Measurements from ENCODE around the gene CCDC18.

Gene CCDC18

GRCh38 chr1:93304716-93305138, 124.2 kb downstream of the CCDC18 start:
- Histone ChIP-seq H3K27ac (ENCODE audit: low read depth, low read length) (no peak overlapping the region), H2AFZ (ENCODE audit: low read length, unreplicated experiment) (no peak overlapping the region), H3K4me1 (ENCODE audit: control insufficient read depth, insufficient read depth, low read length, unreplicated experiment) (peaks cover 3% of the 10 kb centered on the region), H3K36me3 (ENCODE audit: insufficient read depth, low read length) (no peaks in the 10 kb centered on the region), H3K27me3 (ENCODE audit: insufficient read depth, low read length) (no peaks in the 10 kb centered on the region), H3K4me3 (ENCODE audit: low read depth, low read length) (no peak overlapping the region), H3K79me2 (ENCODE audit: control insufficient read depth, insufficient read depth, low read length, unreplicated experiment) (no peaks in the 10 kb centered on the region)

GRCh38 chr1:93306920-93307319, 126.4 kb downstream of the CCDC18 start:
- Histone ChIP-seq H3K79me2 (ENCODE audit: control insufficient read depth, insufficient read depth, low read length, unreplicated experiment) (no peaks in the 10 kb centered on the region), H3K4me1 (ENCODE audit: control insufficient read depth, insufficient read depth, low read length, unreplicated experiment) (peaks cover 3% of the 10 kb centered on the region), H3K27me3 (ENCODE audit: insufficient read depth, low read length) (no peaks in the 10 kb centered on the region), H2AFZ (ENCODE audit: low read length, unreplicated experiment) (no peak overlapping the region), H3K36me3 (ENCODE audit: insufficient read depth, low read length) (no peaks in the 10 kb centered on the region), H3K4me3 (ENCODE audit: low read depth, low read length) (no peak overlapping the region), H3K27ac (ENCODE audit: low read depth, low read length) (no peak overlapping the region)

- Histone ChIP-seq H3K36me3 (ENCODE audit: insufficient read depth, low read length) (no peaks in the 10 kb centered on the region), H3K27me3 (ENCODE audit: insufficient read depth, low read length) (no peaks in the 10 kb centered on the region), H3K4me3 (ENCODE audit: low read depth, low read length) (no peak overlapping the region), H2AFZ (ENCODE audit: low read length, unreplicated experiment) (no peak overlapping the region), H3K27ac (ENCODE audit: low read depth, low read length) (no peak overlapping the region), H3K4me1 (ENCODE audit: control insufficient read depth, insufficient read depth, low read length, unreplicated experiment) (no peaks in the 10 kb centered on the region), H3K79me2 (ENCODE audit: control insufficient read depth, insufficient read depth, low read length, unreplicated experiment) (no peaks in the 10 kb centered on the region)
These were observed 132.5 kb downstream of the CCDC18 start for GRCh38 chr1:93313026-93313425.

GRCh38 chr1:93317207-93317606, 136.7 kb downstream of the CCDC18 start:
- Histone ChIP-seq H3K79me2 (ENCODE audit: control insufficient read depth, insufficient read depth, low read length, unreplicated experiment) (no peaks in the 10 kb centered on the region), H3K27me3 (ENCODE audit: insufficient read depth, low read length) (no peaks in the 10 kb centered on the region), H3K4me3 (ENCODE audit: low read depth, low read length) (no peak overlapping the region), H3K27ac (ENCODE audit: low read depth, low read length) (no peak overlapping the region), H2AFZ (ENCODE audit: low read length, unreplicated experiment) (no peak overlapping the region), H3K4me1 (ENCODE audit: control insufficient read depth, insufficient read depth, low read length, unreplicated experiment) (no peaks in the 10 kb centered on the region), H3K36me3 (ENCODE audit: insufficient read depth, low read length) (no peaks in the 10 kb centered on the region)

GRCh38 chr1:93317943-93318342, 137.4 kb downstream of the CCDC18 start:
- no peaks in the 10 kb centered on the region for H3K27me3 ChIP-seq (ENCODE audit: insufficient read depth, low read length)
- no peak overlapping the region for H3K4me3 ChIP-seq (ENCODE audit: low read depth, low read length)
- no peaks in the 10 kb centered on the region for H3K79me2 ChIP-seq (ENCODE audit: control insufficient read depth, insufficient read depth, low read length, unreplicated experiment)
- H3K4me1 ChIP-seq (ENCODE audit: control insufficient read depth, insufficient read depth, low read length, unreplicated experiment): no peaks in the 10 kb centered on the region
- no peak overlapping the region for H3K27ac ChIP-seq (ENCODE audit: low read depth, low read length)
- H2AFZ ChIP-seq (ENCODE audit: low read length, unreplicated experiment): no peak overlapping the region
- H3K36me3 ChIP-seq (ENCODE audit: insufficient read depth, low read length): no peaks in the 10 kb centered on the region

GRCh38 chr1:93321720-93322119, 141.2 kb downstream of the CCDC18 start:
- Histone ChIP-seq H3K27me3 (ENCODE audit: insufficient read depth, low read length) (no peaks in the 10 kb centered on the region), H3K4me3 (ENCODE audit: low read depth, low read length) (no peak overlapping the region), H3K79me2 (ENCODE audit: control insufficient read depth, insufficient read depth, low read length, unreplicated experiment) (no peaks in the 10 kb centered on the region), H3K36me3 (ENCODE audit: insufficient read depth, low read length) (no peaks in the 10 kb centered on the region), H3K27ac (ENCODE audit: low read depth, low read length) (no peak overlapping the region), H2AFZ (ENCODE audit: low read length, unreplicated experiment) (no peak overlapping the region), H3K4me1 (ENCODE audit: control insufficient read depth, insufficient read depth, low read length, unreplicated experiment) (peaks cover 18% of the 10 kb centered on the region)

- no peaks in the 10 kb centered on the region for H3K36me3 ChIP-seq (ENCODE audit: insufficient read depth, low read length)
- H3K27me3 ChIP-seq (ENCODE audit: insufficient read depth, low read length): no peaks in the 10 kb centered on the region
- no peak overlapping the region for H2AFZ ChIP-seq (ENCODE audit: low read length, unreplicated experiment)
- H3K79me2 ChIP-seq (ENCODE audit: control insufficient read depth, insufficient read depth, low read length, unreplicated experiment): no peaks in the 10 kb centered on the region
- no peak overlapping the region for H3K27ac ChIP-seq (ENCODE audit: low read depth, low read length)
- peaks cover 18% of the 10 kb centered on the region for H3K4me1 ChIP-seq (ENCODE audit: control insufficient read depth, insufficient read depth, low read length, unreplicated experiment)
- no peak overlapping the region for H3K4me3 ChIP-seq (ENCODE audit: low read depth, low read length)
These were observed 141.8 kb downstream of the CCDC18 start for GRCh38 chr1:93322349-93322748.

- Histone ChIP-seq H2AFZ (ENCODE audit: low read length, unreplicated experiment) (no peak overlapping the region), H3K79me2 (ENCODE audit: control insufficient read depth, insufficient read depth, low read length, unreplicated experiment) (no peaks in the 10 kb centered on the region), H3K27me3 (ENCODE audit: insufficient read depth, low read length) (no peaks in the 10 kb centered on the region), H3K36me3 (ENCODE audit: insufficient read depth, low read length) (no peaks in the 10 kb centered on the region), H3K4me1 (ENCODE audit: control insufficient read depth, insufficient read depth, low read length, unreplicated experiment) (peaks cover 18% of the 10 kb centered on the region), H3K27ac (ENCODE audit: low read depth, low read length) (no peak overlapping the region), H3K4me3 (ENCODE audit: low read depth, low read length) (no peak overlapping the region)
These were observed 142.8 kb downstream of the CCDC18 start for GRCh38 chr1:93323185-93323820.

GRCh38 chr1:93324486-93325464, 144.3 kb downstream of the CCDC18 start:
- H3K4me3 ChIP-seq (ENCODE audit: low read depth, low read length): peak overlapping the region; percentile 59
- H2AFZ ChIP-seq (ENCODE audit: low read length, unreplicated experiment): peak overlapping the region; percentile 78

More at GRCh38 chr1:93324486-93325464, 144.3 kb downstream of the CCDC18 start:
- H3K27ac ChIP-seq (ENCODE audit: low read depth, low read length): peak overlapping the region; percentile 89
- H3K27me3 ChIP-seq (ENCODE audit: insufficient read depth, low read length): no peaks in the 10 kb centered on the region
- no peaks in the 10 kb centered on the region for H3K36me3 ChIP-seq (ENCODE audit: insufficient read depth, low read length)
- H3K4me1 ChIP-seq (ENCODE audit: control insufficient read depth, insufficient read depth, low read length, unreplicated experiment): peaks cover 18% of the 10 kb centered on the region
- no peaks in the 10 kb centered on the region for H3K79me2 ChIP-seq (ENCODE audit: control insufficient read depth, insufficient read depth, low read length, unreplicated experiment)

Data from ACC112 (cell line).